Tibial nerve (tissue), 4 donors: ENCODE results near the gene TMEM63B.

Experiments used
- EP300 ChIP-seq, 2 donors: sonication (generic); formaldehyde crosslinking; IDR thresholded peaks; one replicate each; pipeline ENCODE4 v1.6.1; 2017; ENCODE audit warnings: antibody characterized with exemption in 2 of 2, mild to moderate bottlenecking in 1 of 2
- POLR2A ChIP-seq, 2 donors: fragments of 450-650 bp; IDR thresholded peaks; one replicate each; pipeline ENCODE4 v1.6.1; 2017; ENCODE audit warnings: antibody characterized with exemption in 2 of 2, mild to moderate bottlenecking in 2 of 2, moderate library complexity in 2 of 2
- TF ChIP-seq, protein P1 (sequence below), 5 experiments: fragments of 200-600 bp in 3 of 5; fragments of 450-650 bp in 2 of 5; sonication (generic) in 3 of 5; IDR thresholded peaks; one replicate each; pipeline ENCODE4 v1.5.1; 2016 to 2019; ENCODE audit warnings: antibody characterized with exemption in 5 of 5, mild to moderate bottlenecking in 3 of 5, moderate library complexity in 2 of 5

DNA sequence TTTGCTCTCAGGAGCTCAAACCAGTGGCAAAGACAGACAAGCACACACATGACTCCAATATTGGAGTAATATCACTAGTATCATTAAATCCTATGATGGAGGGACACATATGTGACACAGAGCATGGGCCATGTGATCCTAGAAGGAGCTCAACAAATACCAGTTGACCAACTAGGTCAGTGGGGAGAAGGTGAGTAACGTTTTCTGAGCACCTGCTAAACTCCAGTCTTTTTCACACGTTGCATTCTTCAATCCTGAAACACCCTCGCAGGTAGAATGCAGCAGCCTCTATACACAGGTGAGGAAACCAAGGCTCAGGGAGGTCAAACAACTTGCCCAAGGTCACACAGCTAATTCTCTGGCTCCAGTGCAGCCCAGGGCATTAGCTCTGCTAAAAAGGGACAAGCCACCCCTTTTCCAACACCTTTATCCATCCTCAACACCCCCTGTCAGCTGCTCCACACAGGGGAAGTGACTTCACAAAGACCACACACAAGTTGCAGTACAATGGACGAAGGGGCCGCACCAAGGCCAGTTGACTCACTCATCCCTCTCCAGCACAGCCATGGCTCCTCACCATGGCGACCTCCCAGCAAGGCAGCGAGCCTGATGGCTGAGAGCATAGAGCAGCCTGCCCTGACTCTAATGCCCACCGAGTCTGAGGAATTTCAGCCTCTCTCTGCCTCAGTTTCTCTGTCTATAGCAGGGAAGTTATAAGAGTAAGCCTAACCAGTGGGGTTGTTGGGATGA, 35.7 kb downstream of the TMEM63B start:
- TF ChIP-seq, protein P1, sequence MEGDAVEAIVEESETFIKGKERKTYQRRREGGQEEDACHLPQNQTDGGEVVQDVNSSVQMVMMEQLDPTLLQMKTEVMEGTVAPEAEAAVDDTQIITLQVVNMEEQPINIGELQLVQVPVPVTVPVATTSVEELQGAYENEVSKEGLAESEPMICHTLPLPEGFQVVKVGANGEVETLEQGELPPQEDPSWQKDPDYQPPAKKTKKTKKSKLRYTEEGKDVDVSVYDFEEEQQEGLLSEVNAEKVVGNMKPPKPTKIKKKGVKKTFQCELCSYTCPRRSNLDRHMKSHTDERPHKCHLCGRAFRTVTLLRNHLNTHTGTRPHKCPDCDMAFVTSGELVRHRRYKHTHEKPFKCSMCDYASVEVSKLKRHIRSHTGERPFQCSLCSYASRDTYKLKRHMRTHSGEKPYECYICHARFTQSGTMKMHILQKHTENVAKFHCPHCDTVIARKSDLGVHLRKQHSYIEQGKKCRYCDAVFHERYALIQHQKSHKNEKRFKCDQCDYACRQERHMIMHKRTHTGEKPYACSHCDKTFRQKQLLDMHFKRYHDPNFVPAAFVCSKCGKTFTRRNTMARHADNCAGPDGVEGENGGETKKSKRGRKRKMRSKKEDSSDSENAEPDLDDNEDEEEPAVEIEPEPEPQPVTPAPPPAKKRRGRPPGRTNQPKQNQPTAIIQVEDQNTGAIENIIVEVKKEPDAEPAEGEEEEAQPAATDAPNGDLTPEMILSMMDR (IDR thresholded peaks at IDR 0.05): no peak
- TF ChIP-seq POLR2A (IDR thresholded peaks at IDR 0.05) (no peak), EP300 (IDR thresholded peaks at IDR 0.05) (no peak)
